H1 (cell line): ENCODE data around the gene GUCY1B1. TPM values are rescaled to one million over a fixed set of nuclear protein-coding genes. Genes with fewer than 3 reads are reported as not detected.

Experiments used
- EGR1 ChIP-seq: IDR thresholded peaks from 2 replicates; pipeline ENCODE4 v1.6.1; 2011; ENCODE audit warnings: low read depth, low read length, borderline replicate concordance
- polyA plus RNA-seq, 7 experiments: library from polyadenylated mRNA; depleted of rRNA in 3 of 7; stranded (reverse) in 5 of 7; unstranded in 2 of 7; fragments of >200 nt in 5 of 7; fragments of 200-250 nt in 2 of 7; gene quantifications; 1 replicate in 5 of 7; 2 replicates in 1 of 7; 4 replicates in 1 of 7; pipeline versions ENCODE4 v1.2.1 to v1.2.3, GENCODE V29; 2011 to 2013; ENCODE audit warnings: missing spikeins in 2 of 7, mixed read lengths in 2 of 7
- total RNA-seq: library from RNA; stranded (reverse); fragmentation: NEBNext Ultra II Directional; extraction: Animal tissue kit (Norgen Biotek cat#: 25700); gene quantifications from 2 replicates; pipeline ENCODE4 v1.2.1, GENCODE V29; 2021

The GUCY1B1 gene
- total and polyA plus RNA-seq, 2 of the 8 experiments (the other 6 are each of a cell fraction or from before 2014, with no cell fraction given), result 1.5 to 2.9 TPM

DNA sequence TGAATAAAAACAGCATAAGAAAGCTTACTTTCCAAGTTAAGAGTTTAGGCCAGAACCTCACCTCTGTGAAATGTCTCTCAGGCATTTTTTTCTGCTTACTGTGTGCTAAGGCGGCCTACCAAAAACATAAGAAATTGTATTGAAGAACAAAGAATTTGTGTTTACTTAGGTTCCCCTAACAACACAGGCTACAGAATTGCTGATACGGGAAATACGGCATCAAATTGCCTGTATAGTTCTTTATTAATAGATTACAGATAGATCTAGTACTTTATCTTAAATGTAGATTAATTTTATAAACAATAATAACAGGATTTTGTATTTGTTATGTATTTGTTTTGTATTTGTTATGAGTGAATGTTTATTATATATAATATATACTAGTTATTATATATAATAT lies 94.4 kb downstream of the GUCY1B1 start (continued):
- TF ChIP-seq EGR1, result no peak
